HCT116 (cell line): ENCODE measurements around the gene ENTPD3. TPM values are rescaled to one million over a fixed set of nuclear protein-coding genes. Genes with fewer than 3 reads are reported as not detected.
A peak's percentile ranks its signal among the peaks of the same experiment; 100 is the strongest.

ENCODE experiments used
- ATAC-seq: fragments of 200-7000 bp; cut with Tn5 transposase; 2 replicates; pipeline ENCODE4 v1.9.1; 2020; ENCODE audit warnings: mild to moderate bottlenecking, moderate library complexity
- BruUV-seq: library from RNA; stranded (reverse); fragments of 400-500 nt; replicated peaks from 2 replicates; lab custom pipeline; 2021; lab: Mats Ljungman, UMichigan
- CTCF ChIA-PET: fragments of 300-600 bp; sonication (Branson Sonifier 250); formaldehyde crosslinking; loops from one replicate; lab custom pipeline; 2021; ENCODE audit warnings: antibody characterized with exemption; lab: Charles Lee
- POLR2A ChIA-PET: fragments of 300-600, 350-600 bp; sonication (Branson Sonifier 250); formaldehyde crosslinking; loops from one replicate; lab custom pipeline; 2021; ENCODE audit warnings: antibody characterized with exemption; lab: Charles Lee
- RAD21 ChIA-PET, 2 experiments: fragments of 300-600 bp; sonication (Branson Sonifier 250); formaldehyde crosslinking; loops; one replicate each; lab custom pipeline; 2023; ENCODE audit warnings: low total read pairs in 2 of 2; ENCODE audit not compliant: uncharacterized antibody in 2 of 2, unreplicated experiment in 2 of 2, low non-redundant PET in 1 of 2; lab: Charles Lee
- DNase-seq: peaks from one replicate; pipeline ENCODE4 v3.0.0-alpha.2; 2010; ENCODE audit warnings: low read depth, low spot score
- H2AFZ ChIP-seq: fragments of 200-600 bp; shearing (Covaris generic), sonication (generic); 2 replicates; pipeline ENCODE4 v1.6.1; 2017; ENCODE audit warnings: low read depth, mixed run types, mixed read lengths, antibody characterized with exemption, low read length; ENCODE audit not compliant: poor library complexity, severe bottlenecking
- H3K27ac ChIP-seq: 2 replicates; pipeline ENCODE4 v1.5.1; 2012; ENCODE audit warnings: low read depth, low read length
- H3K27me3 ChIP-seq: fragments of 200-600 bp; sonication (generic); 2 replicates; pipeline ENCODE4 v1.6.1; 2016; ENCODE audit warnings: mixed run types, low read length, mixed read lengths; ENCODE audit not compliant: insufficient read depth
- H3K36me3 ChIP-seq, 2 experiments: fragments of 200-500 bp in 1 of 2; fragments of 200-600 bp in 1 of 2; sonication (Bioruptor generic) in 1 of 2; sonication (generic) in 1 of 2; 2 replicates each; pipeline versions ENCODE4 v1.5.1 to v1.6.1; 2014 to 2016; ENCODE audit warnings: low read length in 2 of 2, inconsistent platforms in 1 of 2, mixed read lengths in 1 of 2, mixed run types in 1 of 2; ENCODE audit not compliant: insufficient read depth in 2 of 2, control insufficient read depth in 1 of 2
- H3K4me1 ChIP-seq, 2 experiments: fragments of 200-600 bp in 1 of 2; sonication (generic) in 1 of 2; 2 replicates each; pipeline versions ENCODE4 v1.5.1 to v1.6.1; 2012 to 2017; ENCODE audit warnings: low read length in 2 of 2, inconsistent platforms in 1 of 2, mild to moderate bottlenecking in 1 of 2, mixed read lengths in 1 of 2, mixed run types in 1 of 2, moderate library complexity in 1 of 2; ENCODE audit not compliant: insufficient read depth in 2 of 2, control insufficient read depth in 1 of 2
- H3K4me2 ChIP-seq: fragments of 200-600 bp; sonication (generic); 2 replicates; pipeline ENCODE4 v1.6.1; 2017; ENCODE audit warnings: mixed run types, low read length, mixed read lengths
- H3K4me3 ChIP-seq, 2 experiments: fragments of 200-600 bp in 1 of 2; sonication (generic) in 1 of 2; replicated peaks in 1 of 2; 2 replicates each; pipeline ENCODE4 v1.5.1; 2011 to 2016; ENCODE audit warnings: low read length in 2 of 2, control low read depth in 1 of 2, low read depth in 1 of 2, mild to moderate bottlenecking in 1 of 2, mixed read lengths in 1 of 2, mixed run types in 1 of 2
- H3K79me2 ChIP-seq: fragments of 200-600 bp; sonication (generic); 2 replicates; pipeline ENCODE4 v1.6.1; 2017; ENCODE audit warnings: mild to moderate bottlenecking, mixed run types, low read length, moderate library complexity, mixed read lengths; ENCODE audit not compliant: insufficient read depth
- H3K9ac ChIP-seq: fragments of 200-600 bp; sonication (generic); 2 replicates; pipeline ENCODE4 v1.6.1; 2016; ENCODE audit warnings: low read length, mixed read lengths
- H3K9me2 ChIP-seq: fragments of 200-600 bp; sonication (generic), shearing (Covaris generic); 2 replicates; pipeline ENCODE4 v1.6.1; 2017; ENCODE audit warnings: mixed run types, mild to moderate bottlenecking, moderate library complexity; ENCODE audit not compliant: insufficient read depth
- H3K9me3 ChIP-seq, 2 experiments: fragments of 200-500 bp in 1 of 2; fragments of 200-600 bp in 1 of 2; sonication (Bioruptor generic) in 1 of 2; sonication (generic) in 1 of 2; 2 replicates each; pipeline ENCODE4 v1.6.1; 2014 to 2017; ENCODE audit warnings: low read length in 2 of 2, mixed read lengths in 2 of 2, inconsistent platforms in 1 of 2, low read depth in 1 of 2, mild to moderate bottlenecking in 1 of 2, mixed run types in 1 of 2, moderate library complexity in 1 of 2; ENCODE audit not compliant: control insufficient read depth in 1 of 2, insufficient read depth in 1 of 2
- H4K20me1 ChIP-seq: fragments of 200-600 bp; sonication (generic), shearing (Covaris generic); 2 replicates; pipeline ENCODE4 v1.6.1; 2017; ENCODE audit warnings: mixed run types, mild to moderate bottlenecking, moderate library complexity; ENCODE audit not compliant: insufficient read depth
- CBX3 ChIP-seq: IDR thresholded peaks from 2 replicates; pipeline ENCODE4 v1.6.1; 2012; ENCODE audit warnings: low read depth
- EGR1 ChIP-seq: IDR thresholded peaks from 2 replicates; pipeline ENCODE4 v1.6.1; 2012; ENCODE audit warnings: low read depth
- FOSL1 ChIP-seq: IDR thresholded peaks from 2 replicates; pipeline ENCODE4 v1.6.1; 2012; ENCODE audit warnings: low read depth
- JUND ChIP-seq: IDR thresholded peaks from 2 replicates; pipeline ENCODE4 v1.6.1; 2012
- POLR2A ChIP-seq: IDR thresholded peaks from 2 replicates; pipeline ENCODE4 v1.7.0; 2011; ENCODE audit warnings: borderline replicate concordance; ENCODE audit not compliant: insufficient read depth, insufficient read length; ENCODE audit errors: extremely low read depth
- POLR2AphosphoS5 ChIP-seq: IDR thresholded peaks from 2 replicates; pipeline ENCODE4 v1.6.1; 2011; ENCODE audit warnings: mild to moderate bottlenecking, low read depth, low read length, moderate library complexity
- SIN3A ChIP-seq: IDR thresholded peaks from 2 replicates; pipeline ENCODE4 v1.6.1; 2012; ENCODE audit warnings: low read depth
- SP1 ChIP-seq: IDR thresholded peaks from 2 replicates; pipeline ENCODE4 v1.6.1; 2012; ENCODE audit warnings: low read depth
- SRF ChIP-seq: IDR thresholded peaks from 2 replicates; pipeline ENCODE4 v1.6.1; 2012; ENCODE audit warnings: low read depth
- TCF7L2 ChIP-seq: IDR thresholded peaks from 2 replicates; pipeline ENCODE4 v1.7.0; 2011; ENCODE audit warnings: borderline replicate concordance, inconsistent platforms; ENCODE audit not compliant: insufficient read depth, insufficient read length; ENCODE audit errors: extremely low read depth
- YY1 ChIP-seq: IDR thresholded peaks from 2 replicates; pipeline ENCODE4 v1.6.1; 2011; ENCODE audit warnings: low read length, low read depth, moderate library complexity, mild to moderate bottlenecking; ENCODE audit not compliant: insufficient replicate concordance; ENCODE audit errors: extremely low read depth
- ZFX ChIP-seq: fragments of 450-650 bp; IDR thresholded peaks from 2 replicates; pipeline ENCODE4 v1.6.1; 2017
- intact Hi-C: fragments of 100-400 bp; cut with micrococcal nuclease; formaldehyde crosslinking; loops from 2 replicates; pipeline ENCODE4 v1.10.0; 2022
- total RNA-seq: library from RNA; stranded (reverse); gene quantifications from one replicate; pipeline ENCODE4 v1.2.1, GENCODE V29; 2021; ENCODE audit not compliant: unreplicated experiment
- TF ChIP-seq, protein P1 (sequence below): IDR thresholded peaks from 2 replicates; pipeline ENCODE4 v1.6.1; 2012; ENCODE audit warnings: low read depth
- TF ChIP-seq, protein P2 (sequence below), 3 experiments: fragments of 200-600 bp in 1 of 3; sonication (generic) in 1 of 3; IDR thresholded peaks in 2 of 3; conservative IDR thresholded peaks in 1 of 3; 2 replicates each; pipeline ENCODE4 v1.5.1; 2012 to 2017; ENCODE audit warnings: low read depth in 2 of 3, low read length in 2 of 3, antibody characterized with exemption in 1 of 3, borderline replicate concordance in 1 of 3, control low read depth in 1 of 3, mild to moderate bottlenecking in 1 of 3, mixed read lengths in 1 of 3, mixed run types in 1 of 3, moderate library complexity in 1 of 3; ENCODE audit not compliant: insufficient read depth in 1 of 3
- TF ChIP-seq, protein P3 (sequence below): IDR thresholded peaks from 2 replicates; pipeline ENCODE4 v1.6.1; 2012

Gene ENTPD3
- total RNA-seq, 1 experiment from 2014 or later = not detected

GRCh38 chr3:40452562-40452875 is 65.5 kb downstream of the ENTPD3 start (continued):
- TF ChIP-seq, protein P1, sequence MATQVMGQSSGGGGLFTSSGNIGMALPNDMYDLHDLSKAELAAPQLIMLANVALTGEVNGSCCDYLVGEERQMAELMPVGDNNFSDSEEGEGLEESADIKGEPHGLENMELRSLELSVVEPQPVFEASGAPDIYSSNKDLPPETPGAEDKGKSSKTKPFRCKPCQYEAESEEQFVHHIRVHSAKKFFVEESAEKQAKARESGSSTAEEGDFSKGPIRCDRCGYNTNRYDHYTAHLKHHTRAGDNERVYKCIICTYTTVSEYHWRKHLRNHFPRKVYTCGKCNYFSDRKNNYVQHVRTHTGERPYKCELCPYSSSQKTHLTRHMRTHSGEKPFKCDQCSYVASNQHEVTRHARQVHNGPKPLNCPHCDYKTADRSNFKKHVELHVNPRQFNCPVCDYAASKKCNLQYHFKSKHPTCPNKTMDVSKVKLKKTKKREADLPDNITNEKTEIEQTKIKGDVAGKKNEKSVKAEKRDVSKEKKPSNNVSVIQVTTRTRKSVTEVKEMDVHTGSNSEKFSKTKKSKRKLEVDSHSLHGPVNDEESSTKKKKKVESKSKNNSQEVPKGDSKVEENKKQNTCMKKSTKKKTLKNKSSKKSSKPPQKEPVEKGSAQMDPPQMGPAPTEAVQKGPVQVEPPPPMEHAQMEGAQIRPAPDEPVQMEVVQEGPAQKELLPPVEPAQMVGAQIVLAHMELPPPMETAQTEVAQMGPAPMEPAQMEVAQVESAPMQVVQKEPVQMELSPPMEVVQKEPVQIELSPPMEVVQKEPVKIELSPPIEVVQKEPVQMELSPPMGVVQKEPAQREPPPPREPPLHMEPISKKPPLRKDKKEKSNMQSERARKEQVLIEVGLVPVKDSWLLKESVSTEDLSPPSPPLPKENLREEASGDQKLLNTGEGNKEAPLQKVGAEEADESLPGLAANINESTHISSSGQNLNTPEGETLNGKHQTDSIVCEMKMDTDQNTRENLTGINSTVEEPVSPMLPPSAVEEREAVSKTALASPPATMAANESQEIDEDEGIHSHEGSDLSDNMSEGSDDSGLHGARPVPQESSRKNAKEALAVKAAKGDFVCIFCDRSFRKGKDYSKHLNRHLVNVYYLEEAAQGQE = no peak
- TF ChIP-seq, all 23 proteins: peak for 0

DNA sequence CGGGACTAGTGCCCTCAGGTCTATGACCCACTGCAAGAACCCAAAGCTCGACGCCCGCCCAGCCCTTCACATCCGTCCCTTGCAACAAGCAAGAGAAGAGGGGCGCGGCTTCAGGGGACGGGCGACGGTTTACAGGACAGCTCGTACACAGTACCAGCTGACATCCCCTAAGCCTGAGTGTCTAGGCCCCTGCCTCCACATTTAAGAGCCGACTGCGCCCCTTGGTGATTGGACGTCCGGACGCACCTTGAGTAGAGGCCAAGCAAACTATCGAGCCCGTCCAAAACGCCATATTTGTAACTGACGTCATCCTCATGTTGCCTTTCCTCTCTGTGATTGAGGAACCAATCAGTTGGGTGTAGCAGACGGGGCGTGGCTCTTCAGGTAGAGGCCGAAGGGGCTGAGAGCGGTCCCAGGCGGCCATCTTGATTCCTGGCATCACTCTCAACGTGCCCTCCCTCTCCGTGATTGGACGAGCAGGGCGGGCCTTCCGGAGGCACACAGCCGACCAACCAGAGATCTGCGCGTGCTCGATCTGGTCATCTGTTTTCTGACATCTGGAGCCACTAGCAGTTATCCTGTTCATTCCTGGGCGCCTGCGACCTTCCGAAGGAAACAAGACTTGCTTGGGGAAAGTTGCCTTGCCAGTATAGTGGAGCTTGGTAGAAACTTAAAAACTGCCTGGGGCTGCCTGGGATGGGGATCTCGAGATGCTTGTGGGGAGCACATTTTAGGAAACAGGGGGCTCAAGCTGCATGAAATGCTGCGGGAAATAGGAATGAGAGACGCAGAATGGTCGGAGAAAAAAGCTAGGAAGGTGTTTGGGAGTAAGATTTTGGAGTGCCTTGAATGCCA is 66.1 kb downstream of the ENTPD3 start:
- no peaks in the 10 kb centered on the region for H3K9me3 ChIP-seq
- H3K27me3 ChIP-seq = no peaks in the 10 kb centered on the region
- H3K4me2 ChIP-seq = peak overlapping the region; percentile 94
- peaks cover 19% of the 10 kb centered on the region for H3K79me2 ChIP-seq
- ChIA-PET RAD21 (no interaction called here), CTCF (no interaction called here)
- H4K20me1 ChIP-seq = no peaks in the 10 kb centered on the region
- TF ChIP-seq, protein P2, sequence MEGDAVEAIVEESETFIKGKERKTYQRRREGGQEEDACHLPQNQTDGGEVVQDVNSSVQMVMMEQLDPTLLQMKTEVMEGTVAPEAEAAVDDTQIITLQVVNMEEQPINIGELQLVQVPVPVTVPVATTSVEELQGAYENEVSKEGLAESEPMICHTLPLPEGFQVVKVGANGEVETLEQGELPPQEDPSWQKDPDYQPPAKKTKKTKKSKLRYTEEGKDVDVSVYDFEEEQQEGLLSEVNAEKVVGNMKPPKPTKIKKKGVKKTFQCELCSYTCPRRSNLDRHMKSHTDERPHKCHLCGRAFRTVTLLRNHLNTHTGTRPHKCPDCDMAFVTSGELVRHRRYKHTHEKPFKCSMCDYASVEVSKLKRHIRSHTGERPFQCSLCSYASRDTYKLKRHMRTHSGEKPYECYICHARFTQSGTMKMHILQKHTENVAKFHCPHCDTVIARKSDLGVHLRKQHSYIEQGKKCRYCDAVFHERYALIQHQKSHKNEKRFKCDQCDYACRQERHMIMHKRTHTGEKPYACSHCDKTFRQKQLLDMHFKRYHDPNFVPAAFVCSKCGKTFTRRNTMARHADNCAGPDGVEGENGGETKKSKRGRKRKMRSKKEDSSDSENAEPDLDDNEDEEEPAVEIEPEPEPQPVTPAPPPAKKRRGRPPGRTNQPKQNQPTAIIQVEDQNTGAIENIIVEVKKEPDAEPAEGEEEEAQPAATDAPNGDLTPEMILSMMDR (IDR thresholded peaks at IDR 0.05 in 2 of 3, conservative IDR thresholded peaks at IDR 0.05 in 1 of 3; ENCODE audit: borderline replicate concordance in 1 of 3, insufficient read depth in 1 of 3, low read depth in 2 of 3, low read length in 2 of 3) = no peak
- TF ChIP-seq SRF = no peak
- TF ChIP-seq FOSL1 = no peak
- TF ChIP-seq TCF7L2 = peak; percentile 15
- TF ChIP-seq JUND = 0 out of 2 replicates have a peak, but pooled peaks have one; percentile 33
- peak; percentile 73 for TF ChIP-seq CBX3
- TF ChIP-seq, protein P3, sequence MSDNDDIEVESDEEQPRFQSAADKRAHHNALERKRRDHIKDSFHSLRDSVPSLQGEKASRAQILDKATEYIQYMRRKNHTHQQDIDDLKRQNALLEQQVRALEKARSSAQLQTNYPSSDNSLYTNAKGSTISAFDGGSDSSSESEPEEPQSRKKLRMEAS = peak; percentile 78
- TF ChIP-seq SP1 = peak; percentile 92
- TF ChIP-seq YY1 = peak; percentile 99
- TF ChIP-seq, protein P1 = no peak
- TF ChIP-seq EGR1 = peak; percentile 49; the same call in 1 of the 2 replicates
- TF ChIP-seq SIN3A = peak; percentile 81
- peak; percentile 39 for TF ChIP-seq ZFX
- peak; percentile 62 for TF ChIP-seq POLR2A
- peak; percentile 91 for TF ChIP-seq POLR2AphosphoS5
- TF ChIP-seq, all 23 proteins: peak for 11
- H3K4me1 ChIP-seq = peaks cover 8 to 21% of the 10 kb centered on the region in 2 experiments; a peak in 3 of 4 replicates
- H3K9ac ChIP-seq = peak overlapping the region; percentile 66
- BruUV-seq = no TSS peak
- no peaks in the 10 kb centered on the region for H3K9me2 ChIP-seq
- intact Hi-C loops = no loop called here
- peaks cover 1 to 5% of the 10 kb centered on the region in 2 experiments; a peak in 3 of 4 replicates for H3K36me3 ChIP-seq
- H2AFZ ChIP-seq = peak overlapping the region; percentile 75
- POLR2A ChIA-PET = no interaction called here
- peak overlapping the region; percentile 56 for H3K27ac ChIP-seq
- DNase-seq (peak; percentile 97), ATAC-seq (peak; percentile 91)
- peak overlapping the region; percentile 78 to 83 for H3K4me3 ChIP-seq
